HEK293T (cell line): ENCODE measurements around the gene NPIPB5.
"Not testable (repeated sequence)": the region's sequence is repeated elsewhere in the genome, so short reads cannot be mapped to it uniquely, and the experiment has no call there.

Source experiments
- ARNT ChIP-seq: fragments of 450-650 bp; IDR thresholded peaks from 2 replicates; pipeline ENCODE4 v1.6.1; 2017; ENCODE audit warnings: mild to moderate bottlenecking
- BHLHE40 ChIP-seq: fragments of 450-650 bp; IDR thresholded peaks from 2 replicates; pipeline ENCODE4 v1.6.1; 2016; ENCODE audit warnings: mild to moderate bottlenecking, moderate library complexity, borderline replicate concordance
- ELF4 ChIP-seq: fragments of 450-650 bp; IDR thresholded peaks from 2 replicates; pipeline ENCODE4 v1.6.1; 2017; ENCODE audit warnings: antibody characterized with exemption
- FOXA1 ChIP-seq: fragments of 450-650 bp; IDR thresholded peaks from 2 replicates; pipeline ENCODE4 v1.6.1; 2016; ENCODE audit warnings: mild to moderate bottlenecking
- FOXK2 ChIP-seq: fragments of 450-650 bp; IDR thresholded peaks from 2 replicates; pipeline ENCODE4 v1.6.1; 2016; ENCODE audit warnings: mild to moderate bottlenecking
- FOXM1 ChIP-seq: fragments of 450-650 bp; IDR thresholded peaks from 2 replicates; pipeline ENCODE4 v1.6.1; 2017; ENCODE audit warnings: mild to moderate bottlenecking, borderline replicate concordance
- HDGF ChIP-seq: fragments of 450-650 bp; IDR thresholded peaks from 2 replicates; pipeline ENCODE4 v1.6.1; 2017; ENCODE audit warnings: antibody characterized with exemption, borderline replicate concordance
- L3MBTL2 ChIP-seq: fragments of 450-650 bp; conservative IDR thresholded peaks from 2 replicates; pipeline ENCODE4 v1.6.1; 2016; ENCODE audit warnings: mild to moderate bottlenecking
- LEF1 ChIP-seq: fragments of 450-650 bp; IDR thresholded peaks from 2 replicates; pipeline ENCODE4 v1.6.1; 2017; ENCODE audit warnings: mild to moderate bottlenecking, borderline replicate concordance
- NFRKB ChIP-seq: fragments of 450-650 bp; IDR thresholded peaks from 2 replicates; pipeline ENCODE4 v1.6.1; 2016; ENCODE audit warnings: mild to moderate bottlenecking, moderate library complexity
- SP1 ChIP-seq: fragments of 450-650 bp; IDR thresholded peaks from 2 replicates; pipeline ENCODE4 v1.6.1; 2017
- SUZ12 ChIP-seq: fragments of 450-650 bp; IDR thresholded peaks from 2 replicates; pipeline ENCODE4 v1.6.1; 2016; ENCODE audit warnings: mild to moderate bottlenecking
- TARDBP ChIP-seq: fragments of 450-650 bp; IDR thresholded peaks from 2 replicates; pipeline ENCODE4 v1.6.1; 2016
- TF ChIP-seq, protein P1 (sequence below): fragments of 450-650 bp; IDR thresholded peaks from 2 replicates; pipeline ENCODE4 v1.6.1; 2016

DNA sequence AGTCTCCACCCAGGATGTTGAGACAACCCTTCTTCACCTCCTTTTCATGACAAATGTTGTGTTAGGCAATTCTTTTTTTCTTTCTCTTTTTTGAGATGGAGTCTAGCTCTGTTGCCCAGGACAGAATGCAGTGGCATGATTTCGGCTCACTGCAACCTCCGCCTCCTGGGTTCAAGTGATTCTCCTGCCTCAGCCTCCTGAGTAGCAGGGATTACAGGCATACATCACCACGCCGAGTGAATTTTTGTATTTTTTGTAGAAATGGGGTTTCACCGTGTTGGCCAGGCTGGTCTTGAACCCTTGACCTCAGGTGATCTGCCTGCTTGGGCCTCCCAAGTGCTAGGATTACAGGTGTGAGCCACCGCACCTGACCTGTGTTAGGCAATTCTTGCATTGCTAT lies 39.2 kb downstream of the NPIPB5 start:
- not testable (repeated sequence) for TF ChIP-seq FOXA1, HDGF, FOXM1, ELF4, TARDBP, BHLHE40, SUZ12, L3MBTL2, FOXK2, NFRKB, SP1, ARNT, LEF1
- TF ChIP-seq, protein P1, sequence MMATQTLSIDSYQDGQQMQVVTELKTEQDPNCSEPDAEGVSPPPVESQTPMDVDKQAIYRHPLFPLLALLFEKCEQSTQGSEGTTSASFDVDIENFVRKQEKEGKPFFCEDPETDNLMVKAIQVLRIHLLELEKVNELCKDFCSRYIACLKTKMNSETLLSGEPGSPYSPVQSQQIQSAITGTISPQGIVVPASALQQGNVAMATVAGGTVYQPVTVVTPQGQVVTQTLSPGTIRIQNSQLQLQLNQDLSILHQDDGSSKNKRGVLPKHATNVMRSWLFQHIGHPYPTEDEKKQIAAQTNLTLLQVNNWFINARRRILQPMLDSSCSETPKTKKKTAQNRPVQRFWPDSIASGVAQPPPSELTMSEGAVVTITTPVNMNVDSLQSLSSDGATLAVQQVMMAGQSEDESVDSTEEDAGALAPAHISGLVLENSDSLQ: not testable (repeated sequence)
